ENCODE data around the gene EPM2A.

Gene EPM2A

GRCh38 chr6:145735356-145736165 lies at the start of gene EPM2A:
Gene EPM2A (minus strand): TSS chr6:145735520. CDS start chr6:145735498, 22 bp downstream.
- H3K4me3 ChIP-seq (ENCODE audit: low read depth, low read length): peak within 1 kb of the TSS; percentile 73
- DNase-seq (ENCODE audit: low read depth): peak; percentile 86
- no peak for TF ChIP-seq CTCF (IDR thresholded peaks at IDR 0.05; ENCODE audit: low read depth, low read length, missing control alignments)

GRCh38 chr6:145784683-145785082 lies 49.4 kb upstream of the EPM2A start:
- no peak for DNase-seq (ENCODE audit: low read depth)
- TF ChIP-seq CTCF (IDR thresholded peaks at IDR 0.05; ENCODE audit: low read depth, low read length, missing control alignments): no peak
- no peak overlapping the region for H3K4me3 ChIP-seq (ENCODE audit: low read depth, low read length)

- DNase-seq (ENCODE audit: low read depth): no peak
- no peak for TF ChIP-seq CTCF (IDR thresholded peaks at IDR 0.05; ENCODE audit: low read depth, low read length, missing control alignments)
- no peak overlapping the region for H3K4me3 ChIP-seq (ENCODE audit: low read depth, low read length)
Measured at GRCh38 chr6:145783796-145784195, 48.5 kb upstream of the EPM2A start.

GRCh38 chr6:145772846-145773245 lies 37.5 kb upstream of the EPM2A start:
- no peak overlapping the region for H3K4me3 ChIP-seq (ENCODE audit: low read depth, low read length)
- no peak for TF ChIP-seq CTCF (IDR thresholded peaks at IDR 0.05; ENCODE audit: low read depth, low read length, missing control alignments)
- no peak for DNase-seq (ENCODE audit: low read depth)

GRCh38 chr6:145765449-145765848 lies 30.1 kb upstream of the EPM2A start:
- DNase-seq (ENCODE audit: low read depth): no peak

GRCh38 chr6:145763742-145764141 lies 28.4 kb upstream of the EPM2A start:
- no peak for DNase-seq (ENCODE audit: low read depth)
- TF ChIP-seq CTCF (IDR thresholded peaks at IDR 0.05; ENCODE audit: low read depth, low read length, missing control alignments): no peak
- H3K4me3 ChIP-seq (ENCODE audit: low read depth, low read length): no peak overlapping the region

More at GRCh38 chr6:145765449-145765848, 30.1 kb upstream of the EPM2A start:
- TF ChIP-seq CTCF (IDR thresholded peaks at IDR 0.05; ENCODE audit: low read depth, low read length, missing control alignments): no peak
- H3K4me3 ChIP-seq (ENCODE audit: low read depth, low read length): no peak overlapping the region

GRCh38 chr6:145761584-145761983 lies 26.3 kb upstream of the EPM2A start:
- TF ChIP-seq CTCF (IDR thresholded peaks at IDR 0.05; ENCODE audit: low read depth, low read length, missing control alignments): peak; percentile 49
- no peak overlapping the region for H3K4me3 ChIP-seq (ENCODE audit: low read depth, low read length)
- no peak for DNase-seq (ENCODE audit: low read depth)
